ENCODE data around the gene IMMP2L.

Gene IMMP2L

DNA sequence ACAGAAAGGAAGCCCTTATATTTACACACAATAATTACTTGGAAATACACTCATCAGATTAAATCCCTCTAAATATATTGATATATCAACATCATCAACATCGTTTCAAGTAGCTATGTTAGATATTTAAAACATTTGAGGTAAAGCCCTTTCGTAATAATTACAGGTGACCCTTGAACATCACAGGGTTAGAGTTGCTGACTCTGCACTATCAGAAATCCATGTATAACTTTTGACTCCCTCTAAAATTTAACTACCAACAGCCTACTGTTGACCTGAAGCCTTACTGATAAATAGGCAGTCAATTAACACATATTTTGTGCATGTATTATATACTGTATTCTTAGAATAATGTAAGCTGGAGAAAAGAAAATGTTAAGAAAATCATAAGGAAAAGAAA, 505.9 kb downstream of the IMMP2L start:
- no peak for DNase-seq

DNA sequence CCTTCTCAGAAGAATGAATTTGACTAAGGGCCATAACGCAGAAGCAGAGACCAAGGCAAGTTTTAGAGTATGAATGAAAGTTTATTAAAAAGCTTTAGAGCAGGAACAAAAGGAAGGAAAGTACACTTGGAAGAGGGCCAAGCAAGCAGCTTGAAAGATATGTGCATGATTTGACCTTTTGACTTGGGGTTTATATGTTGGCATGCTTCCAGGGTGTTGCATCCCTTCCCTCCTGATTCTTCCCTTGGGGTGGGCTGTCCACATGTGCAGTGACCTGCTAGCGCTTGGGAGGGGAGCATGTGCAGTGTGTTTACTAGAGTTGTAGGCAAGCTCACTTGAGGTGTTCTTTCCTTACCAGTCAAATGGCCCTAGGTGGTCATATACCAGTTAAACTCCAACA, 509.3 kb downstream of the IMMP2L start:
- DNase-seq, result no peak

DNA sequence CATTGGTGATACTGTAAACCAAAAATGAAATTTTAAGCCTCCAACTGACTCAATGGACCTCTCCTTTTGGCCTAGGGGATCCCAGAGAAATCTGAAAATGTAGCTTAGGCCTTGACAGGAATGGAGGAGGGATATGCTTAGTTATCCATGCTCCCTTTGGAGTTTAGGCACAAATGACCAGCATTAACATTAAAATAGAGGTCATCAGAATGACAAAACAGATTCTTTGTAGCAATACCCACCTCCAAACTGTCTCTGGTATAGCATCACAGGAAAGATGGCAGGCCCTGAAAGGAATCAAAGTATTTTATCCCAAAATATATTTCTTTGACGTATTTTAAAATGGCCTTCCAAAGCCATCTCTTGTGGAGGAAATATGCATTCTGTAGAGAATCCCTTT, 510.5 kb downstream of the IMMP2L start:
- no peak for DNase-seq

DNA sequence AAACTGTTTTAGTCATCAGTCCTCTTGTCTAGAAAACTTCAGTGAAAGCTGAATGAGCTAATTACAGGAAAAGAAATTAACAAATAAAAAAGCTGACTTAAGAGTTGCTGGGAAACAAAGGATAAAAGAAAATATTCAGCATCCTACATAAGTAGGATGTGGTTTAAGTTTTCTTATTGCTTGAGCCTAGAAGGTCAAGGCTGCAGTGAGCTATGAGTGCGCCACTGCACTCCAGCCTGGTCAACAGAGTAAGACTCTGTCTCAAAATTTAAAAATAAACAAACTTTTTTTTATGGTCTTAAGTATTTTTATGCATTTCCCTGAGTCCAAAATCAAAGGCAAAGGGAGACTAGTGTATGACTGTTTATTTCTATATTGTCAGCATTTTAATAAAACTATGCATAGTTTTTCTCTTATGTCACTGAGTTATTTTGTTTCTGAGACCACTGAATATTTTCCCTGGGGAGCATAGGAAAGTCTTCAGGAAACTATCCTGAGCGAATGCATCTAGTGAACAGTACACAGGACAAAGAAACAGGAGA, 511.3 kb downstream of the IMMP2L start:
- DNase-seq, result no peak

DNA sequence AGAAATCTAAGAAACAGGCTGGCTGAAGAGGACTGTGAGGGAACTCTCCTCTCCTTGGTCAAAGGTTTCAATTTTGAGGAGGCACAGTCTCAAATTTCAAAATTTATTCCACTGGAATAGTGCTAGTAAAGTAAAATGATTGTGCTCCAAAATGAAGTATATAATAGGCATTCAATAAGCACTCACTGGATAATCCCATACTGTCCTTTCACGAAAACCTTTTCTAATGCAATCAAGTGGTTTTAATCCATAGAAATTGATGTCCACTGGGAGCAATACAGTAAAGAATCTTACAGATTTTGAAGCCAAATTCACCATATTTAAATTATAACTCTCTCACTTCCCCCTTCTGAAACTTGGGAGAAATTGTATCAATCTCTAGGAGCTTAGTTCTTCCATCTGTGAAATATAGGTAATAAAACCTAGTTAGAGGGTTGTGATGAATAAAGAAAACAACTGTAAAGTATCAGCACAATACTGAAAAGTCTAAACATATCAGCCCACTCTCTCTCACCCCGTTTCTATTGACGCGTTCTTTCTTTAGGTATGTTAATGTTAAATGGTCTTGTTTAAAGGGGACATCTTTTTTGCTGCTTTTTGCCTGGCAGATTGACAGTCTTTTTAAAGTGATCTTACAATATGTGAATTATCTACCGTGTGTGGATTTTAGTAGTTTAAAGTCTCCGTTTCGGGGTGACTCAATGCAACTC, 512.2 kb downstream of the IMMP2L start:
- DNase-seq, result peak in 1 of 2 experiments; percentile 16

DNA sequence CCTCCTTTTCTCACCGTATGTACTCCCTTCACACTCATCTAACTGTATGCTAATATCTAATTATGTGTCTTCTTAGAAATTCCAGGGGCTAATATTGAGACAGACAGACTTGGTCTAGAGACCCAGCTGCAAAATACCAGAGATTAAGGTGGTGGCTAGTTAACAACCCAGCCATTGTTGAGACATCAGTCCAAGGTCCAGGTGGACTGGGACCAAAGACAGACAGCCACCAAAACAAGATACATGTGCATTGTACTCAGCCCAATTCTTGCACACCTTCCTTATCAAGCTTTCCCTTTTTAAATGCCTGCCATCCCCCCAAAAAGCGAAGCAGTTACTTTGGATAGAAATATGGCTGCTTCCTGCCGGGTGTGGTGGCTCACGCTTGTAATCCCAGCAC, 514.7 kb downstream of the IMMP2L start:
- DNase-seq, result no peak

DNA sequence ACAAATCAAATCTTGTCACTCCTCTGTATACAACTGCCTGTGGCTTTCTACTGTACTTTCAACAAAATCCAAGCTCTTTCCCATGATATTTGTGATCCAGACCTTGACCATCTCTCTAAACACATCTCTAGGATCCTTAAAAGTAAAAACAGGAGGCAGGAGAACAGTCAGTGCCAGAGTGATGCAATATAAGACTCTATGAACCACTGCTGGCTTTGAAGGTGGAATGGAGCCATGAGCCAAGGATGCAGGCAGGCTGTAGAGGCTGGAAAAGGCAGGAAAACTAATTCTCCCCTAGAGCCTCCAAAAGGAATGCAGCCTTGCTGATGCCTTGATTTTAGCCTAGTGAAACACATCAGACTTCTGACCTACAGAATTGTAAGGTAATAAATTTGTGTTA, 516.8 kb downstream of the IMMP2L start:
- no peak for DNase-seq

DNA sequence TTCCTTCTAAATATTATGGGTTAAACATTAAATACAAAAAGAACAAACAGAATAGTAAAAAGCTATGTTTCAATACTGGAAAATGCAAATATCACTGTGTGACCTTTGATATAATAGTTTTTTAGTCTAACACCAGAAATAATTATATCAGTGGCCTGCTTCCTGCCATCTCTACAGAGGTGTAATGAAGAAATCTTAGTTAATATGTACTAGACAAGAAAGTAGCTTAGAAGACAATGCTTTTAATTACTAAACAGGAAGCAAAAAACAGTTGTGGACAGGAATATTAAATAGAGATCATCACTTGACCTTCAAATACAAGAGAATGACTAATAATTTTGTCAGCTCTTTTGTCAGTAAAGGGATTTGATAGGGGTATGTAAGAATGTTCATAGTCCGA, 518.7 kb downstream of the IMMP2L start:
- DNase-seq, result no peak

DNA sequence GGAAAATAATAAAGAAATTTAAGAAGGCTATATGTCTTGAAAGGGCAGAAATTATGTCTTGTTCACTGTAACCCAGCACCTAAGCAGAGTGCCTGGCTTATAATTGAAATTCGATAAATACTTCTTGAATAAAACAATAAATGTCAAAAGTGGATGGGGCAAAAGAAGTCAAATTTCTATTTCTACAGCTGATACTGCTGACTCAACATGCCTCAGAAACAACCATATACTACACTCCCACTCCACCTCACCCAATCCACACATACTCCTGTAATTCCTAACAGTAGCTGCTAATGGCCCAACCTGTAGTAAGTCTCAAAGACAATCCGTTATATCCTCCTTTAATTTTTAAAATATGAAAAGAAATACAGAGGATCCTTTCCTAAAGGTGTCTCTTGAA, 519.5 kb downstream of the IMMP2L start:
- DNase-seq, result no peak

DNA sequence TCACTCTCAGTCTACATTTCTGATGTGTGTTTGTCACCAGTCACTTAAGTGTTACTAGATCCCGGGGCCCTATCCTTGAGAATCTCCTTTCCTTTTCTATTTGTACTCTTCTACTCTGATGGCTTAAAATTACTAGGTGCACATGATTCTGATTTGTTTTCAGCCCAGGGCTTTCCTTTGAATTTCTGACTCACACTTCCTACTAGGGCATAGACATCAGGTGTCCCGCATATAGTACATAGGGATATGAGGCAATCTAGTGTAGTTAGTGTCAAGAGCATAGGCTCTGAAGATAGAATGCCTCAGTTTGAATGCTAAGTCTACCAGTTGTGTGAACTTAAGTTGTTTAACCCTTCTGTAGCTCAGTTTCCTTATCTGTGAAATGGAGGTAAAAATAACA, 520.7 kb downstream of the IMMP2L start:
- no peak for DNase-seq

DNA sequence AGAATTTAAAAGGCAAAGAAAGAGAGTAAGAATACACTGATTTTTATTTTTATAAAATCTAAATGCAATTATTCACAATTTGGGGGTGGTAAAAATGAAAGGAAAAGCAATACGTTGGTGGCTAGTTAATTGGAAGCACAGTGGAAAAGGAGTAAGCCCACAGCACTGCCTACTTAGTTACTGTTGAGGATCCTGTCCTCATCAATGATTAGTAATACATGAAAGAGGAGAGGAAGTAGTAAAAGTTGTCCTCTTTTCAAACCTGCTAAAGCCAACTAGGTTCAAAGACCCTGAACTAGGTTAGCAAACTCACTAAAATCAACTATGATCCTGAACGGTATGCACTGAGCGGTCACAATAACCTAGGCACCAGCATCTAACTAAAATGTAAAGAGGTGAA, 524.1 kb downstream of the IMMP2L start:
- DNase-seq, result no peak

DNA sequence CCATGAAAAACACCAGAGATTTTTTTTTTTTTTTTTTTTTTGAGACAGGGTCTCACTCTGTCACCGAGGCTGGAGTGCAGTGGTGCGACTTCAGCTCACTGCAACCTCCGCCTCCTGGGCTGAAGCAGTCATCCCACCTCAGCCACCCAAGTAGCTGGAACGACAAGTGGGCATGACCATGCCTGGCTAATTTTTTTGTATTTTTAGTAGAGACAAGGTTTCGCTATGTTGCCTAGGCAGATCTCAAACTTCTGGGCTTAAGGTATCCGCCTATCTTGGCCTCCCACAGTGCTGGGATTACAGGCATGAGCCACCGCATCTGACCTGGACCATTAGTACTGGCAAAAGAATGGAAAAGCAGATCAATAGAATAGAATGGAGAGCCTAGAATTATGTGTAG, 530.4 kb downstream of the IMMP2L start:
- no peak for DNase-seq

DNA sequence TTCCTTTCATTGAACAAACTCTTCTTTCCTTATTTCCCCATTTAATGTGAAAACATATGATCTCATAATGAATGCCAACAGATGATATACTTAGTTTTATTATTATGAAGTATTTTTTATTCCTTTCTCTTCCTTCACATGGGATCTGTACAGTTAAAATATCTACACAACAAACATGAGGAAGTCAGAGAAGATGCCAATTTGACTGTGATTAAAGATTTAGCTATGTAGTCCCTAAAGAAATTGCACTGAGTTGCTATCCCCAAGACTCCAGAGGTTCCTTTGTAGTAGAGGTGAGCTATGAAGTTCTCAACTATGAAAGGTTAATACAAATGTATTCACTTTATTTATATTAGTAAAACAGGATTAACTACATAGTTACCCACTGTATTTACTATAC, 532.0 kb downstream of the IMMP2L start:
- DNase-seq, result no peak

DNA sequence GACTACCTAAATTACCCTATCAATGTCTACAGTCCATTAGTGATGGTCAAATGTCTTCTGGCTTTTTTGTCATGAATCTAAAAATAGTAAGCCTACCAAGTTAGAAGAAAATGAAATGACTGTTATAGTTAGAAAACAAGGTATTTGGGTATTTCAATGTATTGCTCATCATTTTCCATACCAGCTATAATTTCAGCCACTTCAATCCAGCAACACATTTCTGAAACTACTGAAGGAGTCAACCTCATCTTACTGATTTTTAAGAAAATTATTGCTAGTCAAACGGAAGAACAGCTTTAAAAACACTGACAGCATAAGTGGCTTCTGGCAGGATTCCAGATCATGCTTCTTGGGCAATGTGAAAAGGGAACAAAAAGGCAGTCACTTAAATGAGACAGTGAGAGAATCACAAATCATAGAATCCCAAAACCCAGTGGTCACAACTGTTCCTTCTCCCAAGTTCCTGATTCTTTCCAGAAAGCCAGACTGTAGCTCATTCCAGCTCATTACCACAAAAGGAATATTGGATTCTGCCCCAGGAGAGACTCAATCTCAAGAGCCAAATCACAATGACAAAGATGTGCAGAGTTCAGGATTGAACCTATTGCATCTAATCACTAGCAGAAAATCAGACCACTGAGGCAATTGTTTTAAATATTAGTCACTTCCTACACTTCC, 532.6 kb downstream of the IMMP2L start:
- DNase-seq, result peak in 1 of 2 experiments; percentile 43

DNA sequence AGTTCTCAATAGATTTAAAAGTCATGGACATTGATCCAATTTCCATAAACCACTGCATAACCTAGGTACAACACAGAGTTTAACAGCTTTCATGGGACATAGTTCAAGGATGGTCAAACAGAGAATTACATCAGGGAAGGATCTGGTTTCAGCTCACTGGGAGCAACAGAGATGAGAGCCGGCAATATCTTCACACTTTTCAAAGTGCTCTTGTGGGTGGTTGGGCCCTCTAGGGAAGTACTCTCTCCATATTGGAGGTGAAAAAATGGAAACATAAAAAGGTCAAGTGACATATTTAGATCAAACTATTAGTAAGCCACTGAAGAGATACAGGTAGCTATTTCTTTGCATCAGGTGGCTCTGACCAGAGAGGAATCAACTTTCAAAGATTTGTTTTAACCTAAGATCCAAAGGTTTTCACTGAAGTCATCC, 533.1 kb downstream of the IMMP2L start:
- DNase-seq, result no peak

DNA sequence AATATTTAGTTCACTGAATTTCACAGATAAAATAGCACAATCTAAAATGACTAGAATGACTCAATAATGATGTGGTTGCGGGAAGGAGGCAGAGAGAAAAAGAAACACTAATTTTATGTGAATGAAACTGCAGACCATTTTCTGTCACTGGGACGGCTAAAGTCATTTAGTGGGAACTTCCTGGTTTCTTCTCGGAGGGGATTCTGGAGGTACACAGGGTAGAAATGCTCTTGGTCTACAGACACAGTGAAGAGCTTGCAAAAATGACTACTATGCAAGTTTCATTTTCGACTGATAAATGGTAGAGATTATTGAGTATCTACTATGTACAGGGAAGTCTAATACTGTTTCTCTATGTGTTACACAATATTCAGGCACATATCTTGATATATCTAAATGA, 534.9 kb downstream of the IMMP2L start:
- DNase-seq, result no peak

DNA sequence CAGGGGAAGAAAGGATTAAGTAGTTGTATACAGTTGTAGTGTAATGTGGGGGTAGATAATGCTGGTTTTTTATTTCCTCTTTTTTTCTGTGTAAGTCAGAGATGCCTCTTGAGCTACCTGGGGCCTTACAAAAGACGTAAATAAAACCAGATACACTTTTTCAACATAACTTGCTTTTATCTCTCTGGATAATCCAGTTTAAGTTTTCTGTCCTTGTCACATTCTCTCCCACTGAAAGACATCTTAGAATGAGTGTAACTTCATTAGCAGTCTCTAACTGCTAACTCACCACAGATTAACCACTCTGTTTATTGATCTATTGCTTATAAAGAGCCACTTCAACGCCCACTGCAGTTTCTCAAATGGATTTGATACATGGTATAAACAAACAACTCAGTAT, 535.5 kb downstream of the IMMP2L start:
- no peak for DNase-seq

DNA sequence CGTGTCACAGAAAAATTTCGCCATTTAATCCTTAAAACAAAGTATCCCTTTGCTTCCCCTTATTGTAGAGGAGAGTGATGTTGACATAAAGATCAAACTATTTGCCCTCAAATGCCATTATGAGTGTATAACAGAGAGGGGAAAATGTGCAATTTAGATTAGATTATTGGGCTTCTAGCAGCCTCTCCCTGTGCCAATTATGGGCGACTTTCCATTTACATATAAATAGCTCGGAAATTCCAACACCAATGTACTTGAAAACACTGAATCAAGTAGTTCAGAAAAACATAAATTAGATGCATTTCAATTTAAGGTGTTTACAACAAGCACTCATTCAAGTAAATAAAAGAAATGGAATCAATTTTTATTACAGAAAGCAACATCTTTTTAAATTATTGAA, 535.9 kb downstream of the IMMP2L start:
- DNase-seq, result no peak

DNA sequence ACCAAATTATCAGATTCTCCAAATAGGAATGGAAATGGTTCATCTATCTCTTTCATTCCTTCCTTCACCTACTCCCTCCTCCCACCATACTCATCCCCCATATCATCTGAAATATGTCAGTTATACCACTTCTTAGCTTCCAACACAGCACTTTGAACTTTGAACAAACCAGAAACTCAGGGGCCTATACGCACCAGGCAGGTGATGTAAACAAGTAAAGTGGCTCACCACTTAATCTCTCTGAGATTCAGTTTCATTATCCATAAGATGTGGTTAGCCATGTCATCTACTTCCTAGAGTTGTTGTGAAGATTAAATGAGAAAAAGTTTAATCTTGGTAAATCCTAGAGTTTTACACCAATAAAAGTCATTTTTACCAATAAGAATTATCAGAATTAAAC, 537.3 kb downstream of the IMMP2L start:
- no peak for DNase-seq

DNA sequence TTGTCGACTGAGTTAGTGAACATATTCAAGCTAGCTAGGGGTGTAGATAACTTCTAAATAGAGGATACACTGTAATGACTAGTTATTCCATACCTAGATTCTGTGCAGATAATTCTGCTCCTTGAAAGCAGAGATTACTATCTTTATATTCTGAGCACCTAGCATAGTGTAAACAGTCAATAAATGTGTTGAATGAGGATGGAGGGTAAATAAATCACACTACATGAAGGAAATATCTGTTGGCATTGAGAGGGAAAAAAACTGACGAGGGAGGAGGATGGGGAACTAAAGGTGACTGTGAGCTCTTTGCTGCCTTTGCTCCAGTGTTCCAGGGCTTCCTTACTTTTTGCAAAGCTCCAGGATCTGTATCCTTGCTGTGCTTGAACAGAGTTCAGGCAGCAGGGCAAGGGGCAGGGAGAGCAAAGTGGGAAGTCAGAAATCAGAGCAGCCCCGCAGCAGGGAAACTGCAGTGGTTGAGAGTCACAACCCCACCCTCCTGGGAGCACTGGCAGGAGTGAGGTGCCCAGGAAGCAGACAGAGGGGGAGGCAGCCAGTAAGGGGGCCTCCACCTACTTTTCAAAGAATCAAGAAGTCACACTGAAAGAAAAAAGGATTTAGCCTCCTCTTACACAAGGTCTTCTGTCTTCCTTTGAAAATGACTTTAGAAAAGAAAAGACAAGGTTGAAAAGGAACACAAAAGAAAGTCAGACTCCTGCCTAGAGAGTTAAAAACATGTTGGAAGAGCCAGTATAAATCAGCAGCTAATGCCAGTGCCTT, 543.1 kb downstream of the IMMP2L start:
- no peak for DNase-seq

DNA sequence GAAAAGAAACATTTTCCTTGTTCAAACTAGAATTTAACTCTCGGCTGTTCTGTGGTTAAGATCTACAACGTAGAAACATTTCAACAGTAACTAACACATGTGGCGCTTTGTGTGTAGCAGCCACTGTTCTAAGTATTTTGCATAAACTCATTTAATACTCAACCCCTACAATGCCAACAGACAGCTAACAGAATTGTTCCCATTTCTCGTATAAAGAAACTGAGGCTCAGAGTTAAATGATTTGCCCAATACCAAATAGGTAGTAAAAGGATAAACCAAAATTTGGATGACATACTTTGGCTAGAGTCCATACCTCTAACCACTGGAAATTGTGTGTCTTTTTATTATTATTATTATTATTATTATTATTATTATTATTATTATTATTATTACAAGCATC, 543.8 kb downstream of the IMMP2L start:
- no peak for DNase-seq

DNA sequence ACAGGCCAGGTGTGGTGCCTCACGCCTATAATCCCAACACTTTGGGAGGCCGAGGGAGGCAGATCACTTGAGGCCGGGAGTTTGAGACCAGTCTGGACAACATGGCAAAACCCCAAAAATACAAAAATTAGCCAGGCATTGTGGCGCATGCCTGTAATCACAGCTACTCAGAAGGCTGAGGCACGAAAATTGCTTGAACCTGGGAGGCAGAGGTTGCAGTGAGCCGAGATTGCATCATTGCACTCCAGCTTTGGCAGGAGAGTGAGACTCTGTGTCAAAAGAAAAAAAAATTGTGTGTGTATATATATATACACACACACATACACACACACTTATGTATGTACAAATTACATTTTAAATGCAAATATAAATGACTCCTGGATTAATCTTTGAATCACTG, 548.2 kb downstream of the IMMP2L start:
- DNase-seq, result no peak

DNA sequence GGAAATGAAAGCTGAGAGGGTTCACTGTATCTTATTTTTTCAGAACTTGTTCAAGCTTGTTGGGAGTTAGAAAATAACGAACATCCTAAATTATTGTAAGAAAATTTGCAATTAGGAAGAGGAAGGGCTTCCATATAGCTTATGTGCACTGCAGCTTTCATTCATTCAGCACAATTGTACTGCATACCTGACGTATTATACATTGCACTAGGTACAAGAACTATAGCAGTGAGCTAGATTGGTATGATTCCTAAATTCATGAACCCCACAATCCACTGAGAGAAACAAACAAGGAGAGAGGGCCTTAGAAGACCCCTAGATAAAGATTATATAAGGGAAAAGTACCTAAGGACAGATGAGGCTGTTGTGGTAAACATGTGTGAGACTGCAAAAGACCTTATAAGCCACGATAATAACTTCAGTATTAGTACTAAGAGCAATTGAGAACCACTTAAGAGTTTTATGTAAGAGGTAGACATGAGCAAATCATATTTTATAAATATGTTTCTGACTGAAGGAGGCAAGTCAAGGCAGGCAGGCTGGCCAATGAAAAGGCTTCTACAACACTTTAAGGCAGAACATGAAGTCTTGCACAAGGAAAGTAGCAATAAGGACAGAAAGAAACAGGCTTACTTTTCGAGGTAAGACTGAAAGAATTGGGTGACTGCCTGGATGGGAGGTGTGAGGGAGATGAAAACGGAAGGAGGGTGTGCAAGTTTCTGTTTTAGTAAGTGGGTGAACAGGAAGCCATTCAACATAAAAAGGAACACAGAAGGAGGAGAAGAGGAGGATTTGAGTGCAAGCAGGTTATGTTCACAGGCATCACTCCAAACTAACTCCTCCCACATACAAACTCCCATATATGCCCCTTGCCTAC, 549.3 kb downstream of the IMMP2L start:
- DNase-seq, result no peak
